ENCODE results near the gene PDE4D. TPM values are rescaled to one million over a fixed set of nuclear protein-coding genes. Genes with fewer than 3 reads are reported as not detected.

Gene PDE4D
- total and polyA plus RNA-seq, 4 donors = 12.8 to 167 (median 44.5) TPM

DNA sequence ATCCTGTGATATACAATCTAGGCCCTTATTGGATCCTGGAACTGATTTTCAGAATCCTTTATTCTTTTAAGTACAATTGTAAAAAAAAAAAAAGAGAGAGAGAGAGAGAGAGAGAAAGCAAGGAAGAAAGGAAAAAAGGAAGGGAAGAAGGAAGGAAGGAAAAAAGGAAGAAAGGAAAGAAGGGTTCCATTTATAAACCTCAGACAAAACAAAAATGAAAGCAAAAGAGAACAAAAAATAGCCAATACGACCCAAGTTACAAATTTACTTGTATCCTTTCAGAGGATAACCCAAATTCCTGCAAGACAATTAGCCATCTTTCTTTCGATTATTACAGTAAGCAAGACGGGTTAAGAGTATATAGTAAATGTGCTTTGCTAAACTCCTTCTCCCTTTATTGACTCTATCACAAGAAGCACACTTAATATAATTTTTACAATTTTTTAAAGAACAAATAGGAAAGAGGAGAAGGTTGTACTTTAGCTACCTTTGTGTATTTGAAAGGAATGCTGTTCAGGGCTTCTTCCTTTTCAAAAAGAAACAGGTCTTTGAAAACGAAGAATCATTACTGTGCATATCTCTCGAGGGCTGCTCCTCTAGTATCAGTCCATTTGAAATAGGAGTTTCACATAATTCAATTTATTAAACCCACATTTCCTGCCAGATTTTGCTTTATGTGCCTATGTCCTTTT lies 767.4 kb downstream of the PDE4D start:
- H3K36me3 ChIP-seq (ENCODE audit: control insufficient read depth in 4 of 4, insufficient read depth in 4 of 4, low read length in 4 of 4) = no peaks in the 10 kb centered on the region
- H3K9me3 ChIP-seq (ENCODE audit: control insufficient read depth in 4 of 4, insufficient read depth in 3 of 4, low read length in 3 of 4) = no peaks in the 10 kb centered on the region
- peak overlapping the region in 1 of 2 donors; percentile 85 for H3K27ac ChIP-seq (ENCODE audit: low read depth in 1 of 2, low read length in 1 of 2)
- TF ChIP-seq, protein P1, sequence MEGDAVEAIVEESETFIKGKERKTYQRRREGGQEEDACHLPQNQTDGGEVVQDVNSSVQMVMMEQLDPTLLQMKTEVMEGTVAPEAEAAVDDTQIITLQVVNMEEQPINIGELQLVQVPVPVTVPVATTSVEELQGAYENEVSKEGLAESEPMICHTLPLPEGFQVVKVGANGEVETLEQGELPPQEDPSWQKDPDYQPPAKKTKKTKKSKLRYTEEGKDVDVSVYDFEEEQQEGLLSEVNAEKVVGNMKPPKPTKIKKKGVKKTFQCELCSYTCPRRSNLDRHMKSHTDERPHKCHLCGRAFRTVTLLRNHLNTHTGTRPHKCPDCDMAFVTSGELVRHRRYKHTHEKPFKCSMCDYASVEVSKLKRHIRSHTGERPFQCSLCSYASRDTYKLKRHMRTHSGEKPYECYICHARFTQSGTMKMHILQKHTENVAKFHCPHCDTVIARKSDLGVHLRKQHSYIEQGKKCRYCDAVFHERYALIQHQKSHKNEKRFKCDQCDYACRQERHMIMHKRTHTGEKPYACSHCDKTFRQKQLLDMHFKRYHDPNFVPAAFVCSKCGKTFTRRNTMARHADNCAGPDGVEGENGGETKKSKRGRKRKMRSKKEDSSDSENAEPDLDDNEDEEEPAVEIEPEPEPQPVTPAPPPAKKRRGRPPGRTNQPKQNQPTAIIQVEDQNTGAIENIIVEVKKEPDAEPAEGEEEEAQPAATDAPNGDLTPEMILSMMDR (IDR thresholded peaks at IDR 0.05; ENCODE audit: control extremely low read depth, extremely low read depth) = no peak
- H3K27me3 ChIP-seq (ENCODE audit: control insufficient read depth in 3 of 3, insufficient read depth in 3 of 3, low read length in 2 of 3) = no peaks in the 10 kb centered on the region
- peaks cover 0 to 46% (median 21%) of the 10 kb centered on the region in 5 donors for H3K4me1 ChIP-seq (ENCODE audit: control insufficient read depth in 5 of 5, insufficient read depth in 5 of 5, low read length in 5 of 5)
- H3K9ac ChIP-seq (ENCODE audit: insufficient read depth in 1 of 2, low read length in 2 of 2) = peak overlapping the region in 1 of 2 donors; percentile 91
- no peak for DNase-seq
- H3K4me3 ChIP-seq = no peak overlapping the region
- ATAC-seq (ENCODE audit: insufficient read depth, low FRiP score) = no peak
- 44 to 68% methylated on average over 5 of the region's 5 CpGs for WGBS, 2 donors

DNA sequence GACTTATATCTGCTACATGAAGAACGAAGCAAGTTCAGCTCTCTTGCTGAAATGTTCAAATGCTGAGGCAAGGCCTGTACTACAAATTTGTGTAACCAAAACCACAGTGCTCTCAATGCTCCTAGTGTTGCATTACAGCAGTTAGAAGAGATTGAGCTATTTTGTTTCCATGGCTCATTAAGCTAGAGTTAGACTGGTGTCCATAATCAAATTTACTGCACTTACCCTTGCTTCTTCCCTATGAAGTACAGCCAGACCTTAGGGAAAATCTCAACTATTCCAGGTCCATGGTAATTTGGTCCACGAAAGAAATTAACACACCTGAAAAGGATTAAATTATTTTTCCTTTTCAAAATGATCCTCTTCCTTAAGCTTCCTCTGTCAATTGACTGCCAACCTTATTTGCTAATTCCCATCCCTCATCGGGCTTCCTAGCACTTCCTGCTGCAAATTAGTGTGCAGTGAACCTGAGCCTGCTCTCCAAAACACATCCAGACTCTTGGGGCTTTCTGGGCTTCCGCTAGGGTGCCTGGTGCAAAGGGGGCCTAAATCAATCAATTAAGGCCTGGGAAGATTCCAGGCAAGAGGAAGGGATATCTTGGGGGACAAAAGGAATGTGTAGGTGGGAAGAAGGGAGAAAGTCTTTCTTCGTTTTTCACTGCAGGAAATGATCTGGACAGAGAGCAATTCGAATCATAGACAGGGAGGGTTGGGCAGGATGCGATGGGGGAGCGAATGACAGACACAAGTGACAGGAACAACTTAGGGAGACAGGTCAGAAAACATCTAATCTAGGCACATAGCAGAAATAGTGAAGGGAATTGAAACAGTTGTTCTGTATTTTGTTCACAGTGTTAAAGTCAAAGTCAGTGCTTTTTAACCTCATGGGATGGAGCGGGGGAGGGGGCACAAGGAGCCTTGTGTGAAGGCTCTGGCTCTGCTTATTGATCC lies 768.2 kb downstream of the PDE4D start:
- peak in 1 of 3 donors; percentile 26 for DNase-seq
- Histone ChIP-seq H3K27me3 (ENCODE audit: control insufficient read depth in 3 of 3, insufficient read depth in 3 of 3, low read length in 2 of 3) (no peaks in the 10 kb centered on the region), H3K9me3 (ENCODE audit: control insufficient read depth in 4 of 4, insufficient read depth in 3 of 4, low read length in 3 of 4) (no peaks in the 10 kb centered on the region), H3K4me1 (ENCODE audit: control insufficient read depth in 5 of 5, insufficient read depth in 5 of 5, low read length in 5 of 5) (peaks cover 0 to 46% (median 21%) of the 10 kb centered on the region in 5 donors), H3K27ac (ENCODE audit: low read depth in 1 of 2, low read length in 1 of 2) (peak overlapping the region; percentile 66 to 67), H3K36me3 (ENCODE audit: control insufficient read depth in 4 of 4, insufficient read depth in 4 of 4, low read length in 4 of 4) (no peaks in the 10 kb centered on the region), H3K4me3 (no peak overlapping the region), H3K9ac (ENCODE audit: insufficient read depth in 1 of 2, low read length in 2 of 2) (peak overlapping the region in 1 of 2 donors; percentile 91)
- no peak for ATAC-seq (ENCODE audit: insufficient read depth, low FRiP score)
- 59 to 71% methylated on average over 9 of the region's 9 CpGs for WGBS, 2 donors
- TF ChIP-seq, protein P1 (IDR thresholded peaks at IDR 0.05; ENCODE audit: control extremely low read depth, extremely low read depth) = no peak

DNA sequence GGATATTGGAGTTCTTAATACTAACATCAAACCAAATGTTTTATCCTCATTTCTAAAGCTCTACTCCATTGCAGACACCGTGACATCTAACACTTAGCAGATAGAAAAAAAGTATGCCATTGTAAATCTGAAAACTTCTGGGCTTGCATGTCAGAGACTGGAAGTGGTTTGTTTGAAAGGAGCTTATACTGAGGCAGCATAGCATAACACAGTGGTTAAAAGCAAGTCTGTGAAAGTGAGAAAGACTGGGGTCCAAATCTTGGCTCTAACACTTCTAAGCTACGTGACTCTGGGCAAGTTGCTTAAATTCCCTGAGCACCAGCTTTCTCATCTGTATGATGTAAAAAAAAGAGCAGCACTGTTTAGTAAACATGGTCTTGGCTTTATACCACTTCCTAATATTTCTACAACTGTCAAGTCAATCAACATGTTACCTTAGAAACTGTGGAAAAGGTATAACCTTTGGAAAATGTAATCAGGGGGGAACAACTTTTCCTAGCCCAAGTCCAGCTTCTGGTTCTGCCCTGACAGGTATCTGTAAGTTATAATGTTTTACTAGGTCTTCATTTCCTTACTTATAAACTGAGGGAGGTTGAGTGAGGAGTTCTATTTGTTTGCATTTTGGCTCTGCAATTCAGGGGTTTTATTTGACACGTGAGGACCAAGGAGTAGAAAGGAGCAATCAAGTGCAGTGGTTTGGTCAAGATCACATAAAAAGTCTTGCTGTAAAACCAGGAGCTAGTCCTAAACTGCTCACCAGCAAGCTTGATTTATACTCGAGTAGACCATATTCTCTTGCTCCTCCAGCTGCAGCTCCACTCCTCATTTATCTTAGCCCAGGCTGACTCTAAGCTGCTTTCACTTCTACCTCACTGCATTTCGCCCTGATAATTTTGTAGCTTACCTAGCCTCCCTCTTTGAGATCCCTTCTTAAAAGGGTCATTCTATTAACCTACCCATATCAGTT lies 769.6 kb downstream of the PDE4D start:
- peak in 1 of 3 donors; percentile 46 for DNase-seq
- ATAC-seq (ENCODE audit: insufficient read depth, low FRiP score) = no peak
- H3K9ac ChIP-seq (ENCODE audit: insufficient read depth in 1 of 2, low read length in 2 of 2) = no peak overlapping the region
- TF ChIP-seq, protein P1 (IDR thresholded peaks at IDR 0.05; ENCODE audit: control extremely low read depth, extremely low read depth) = no peak
- no peaks in the 10 kb centered on the region for H3K9me3 ChIP-seq (ENCODE audit: control insufficient read depth in 4 of 4, insufficient read depth in 3 of 4, low read length in 3 of 4)
- H3K36me3 ChIP-seq (ENCODE audit: control insufficient read depth in 4 of 4, insufficient read depth in 4 of 4, low read length in 4 of 4) = no peaks in the 10 kb centered on the region
- H3K27ac ChIP-seq (ENCODE audit: low read depth in 1 of 2, low read length in 1 of 2) = peak overlapping the region; percentile 6 to 72
- H3K4me1 ChIP-seq (ENCODE audit: control insufficient read depth in 5 of 5, insufficient read depth in 5 of 5, low read length in 5 of 5) = peaks cover 0 to 46% (median 21%) of the 10 kb centered on the region in 5 donors
- no peak overlapping the region for H3K4me3 ChIP-seq
- WGBS, 2 donors = 63 to 78% methylated on average over 5 of the region's 5 CpGs
- H3K27me3 ChIP-seq (ENCODE audit: control insufficient read depth in 3 of 3, insufficient read depth in 3 of 3, low read length in 2 of 3) = no peaks in the 10 kb centered on the region

Data from lung (tissue), 12 donors.